Measurements from ENCODE around the gene ADGRG6.

ADGRG6 gene

DNA sequence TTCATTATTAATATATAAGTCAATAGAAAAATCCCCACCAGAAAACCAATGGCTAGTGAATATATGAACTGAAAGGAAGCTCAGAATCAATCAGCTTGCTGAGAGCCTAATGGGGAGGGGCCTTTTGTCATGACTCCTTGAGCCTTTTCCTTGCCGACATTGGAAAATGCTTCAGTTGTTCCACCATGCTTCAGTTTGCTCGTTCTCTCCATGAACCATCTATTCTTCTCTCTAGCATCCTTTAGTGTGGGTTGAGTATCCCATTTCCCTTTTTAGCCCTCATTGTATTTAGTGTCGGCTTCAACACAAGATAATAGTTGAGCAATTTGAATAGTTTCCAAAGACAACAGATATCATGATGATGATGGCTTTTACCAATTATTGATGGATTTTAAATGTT lies 139.9 kb downstream of the ADGRG6 start:
- TF ChIP-seq, protein P1, sequence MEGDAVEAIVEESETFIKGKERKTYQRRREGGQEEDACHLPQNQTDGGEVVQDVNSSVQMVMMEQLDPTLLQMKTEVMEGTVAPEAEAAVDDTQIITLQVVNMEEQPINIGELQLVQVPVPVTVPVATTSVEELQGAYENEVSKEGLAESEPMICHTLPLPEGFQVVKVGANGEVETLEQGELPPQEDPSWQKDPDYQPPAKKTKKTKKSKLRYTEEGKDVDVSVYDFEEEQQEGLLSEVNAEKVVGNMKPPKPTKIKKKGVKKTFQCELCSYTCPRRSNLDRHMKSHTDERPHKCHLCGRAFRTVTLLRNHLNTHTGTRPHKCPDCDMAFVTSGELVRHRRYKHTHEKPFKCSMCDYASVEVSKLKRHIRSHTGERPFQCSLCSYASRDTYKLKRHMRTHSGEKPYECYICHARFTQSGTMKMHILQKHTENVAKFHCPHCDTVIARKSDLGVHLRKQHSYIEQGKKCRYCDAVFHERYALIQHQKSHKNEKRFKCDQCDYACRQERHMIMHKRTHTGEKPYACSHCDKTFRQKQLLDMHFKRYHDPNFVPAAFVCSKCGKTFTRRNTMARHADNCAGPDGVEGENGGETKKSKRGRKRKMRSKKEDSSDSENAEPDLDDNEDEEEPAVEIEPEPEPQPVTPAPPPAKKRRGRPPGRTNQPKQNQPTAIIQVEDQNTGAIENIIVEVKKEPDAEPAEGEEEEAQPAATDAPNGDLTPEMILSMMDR (IDR thresholded peaks at IDR 0.05; ENCODE audit: low read depth, low read length, missing control alignments) = no peak
- H3K4me3 ChIP-seq (replicated peaks; ENCODE audit: low read depth, low read length) = no peak overlapping the region

DNA sequence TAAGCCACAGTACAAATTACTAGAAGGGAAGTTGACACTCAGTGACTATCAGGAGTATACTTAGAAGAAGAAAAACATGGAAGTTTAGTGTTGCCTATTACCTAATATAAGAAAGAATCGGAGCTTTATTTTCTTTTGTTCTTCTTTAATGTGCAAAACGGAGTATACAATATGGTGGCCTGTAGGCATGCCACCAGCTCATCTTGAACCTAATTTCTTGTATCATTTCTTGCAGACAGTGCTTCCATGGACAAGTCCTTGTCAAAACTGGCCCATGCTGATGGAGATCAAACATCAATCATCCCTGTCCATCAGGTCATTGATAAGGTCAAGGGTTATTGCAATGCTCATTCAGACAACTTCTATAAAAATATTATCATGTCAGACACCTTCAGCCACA lies 141.3 kb downstream of the ADGRG6 start:
- H3K4me3 ChIP-seq (replicated peaks; ENCODE audit: low read depth, low read length) = no peak overlapping the region
- TF ChIP-seq, protein P1 (IDR thresholded peaks at IDR 0.05; ENCODE audit: low read depth, low read length, missing control alignments) = no peak
- DNase-seq (ENCODE audit: extremely low read depth, low read depth) = no peak

More for the DNA sequence above, 139.9 kb downstream of the ADGRG6 start:
- DNase-seq (ENCODE audit: extremely low read depth, low read depth) = no peak

DNA sequence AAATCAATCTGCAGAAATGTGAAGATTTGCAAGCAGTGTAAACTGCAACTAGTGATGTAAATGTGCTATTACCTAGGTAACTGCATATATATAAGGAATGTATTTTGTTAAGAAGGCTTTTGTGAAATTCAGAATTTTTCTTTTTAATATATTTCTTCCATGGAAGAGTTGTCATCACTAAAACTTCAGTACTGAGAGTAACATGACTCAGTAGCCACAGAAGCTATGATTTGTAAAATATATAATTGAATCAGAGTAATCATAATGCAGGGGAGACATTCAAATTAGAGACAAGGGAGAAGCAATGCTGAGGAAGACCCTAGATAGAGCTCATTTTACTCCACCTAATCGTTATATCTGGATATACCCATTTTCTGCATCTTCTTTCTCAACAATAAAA lies 141.7 kb downstream of the ADGRG6 start:
- H3K4me3 ChIP-seq (replicated peaks; ENCODE audit: low read depth, low read length) = no peak overlapping the region
- TF ChIP-seq, protein P1 (IDR thresholded peaks at IDR 0.05; ENCODE audit: low read depth, low read length, missing control alignments) = no peak
- DNase-seq (ENCODE audit: extremely low read depth, low read depth) = no peak

DNA sequence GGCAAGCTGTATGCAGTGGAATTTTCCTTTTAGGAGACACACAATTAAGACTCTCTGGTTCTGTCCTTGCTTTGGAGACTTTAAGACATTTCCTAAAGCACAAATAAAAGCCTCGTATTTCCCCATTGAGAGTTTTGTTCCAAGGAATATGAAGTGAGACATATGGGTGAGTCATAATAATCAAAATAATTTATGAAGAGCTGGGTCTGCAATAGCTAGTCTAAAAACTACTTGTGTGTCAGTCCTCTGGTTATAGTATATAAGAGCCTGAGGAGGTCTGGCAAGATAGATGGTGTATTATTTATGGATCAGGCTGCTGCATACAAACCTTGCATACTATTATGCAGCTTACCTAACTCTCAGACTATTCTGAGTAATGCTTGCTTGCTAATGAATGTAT lies 142.6 kb downstream of the ADGRG6 start:
- TF ChIP-seq, protein P1 (IDR thresholded peaks at IDR 0.05; ENCODE audit: low read depth, low read length, missing control alignments) = no peak
- no peak for DNase-seq (ENCODE audit: extremely low read depth, low read depth)

DNA sequence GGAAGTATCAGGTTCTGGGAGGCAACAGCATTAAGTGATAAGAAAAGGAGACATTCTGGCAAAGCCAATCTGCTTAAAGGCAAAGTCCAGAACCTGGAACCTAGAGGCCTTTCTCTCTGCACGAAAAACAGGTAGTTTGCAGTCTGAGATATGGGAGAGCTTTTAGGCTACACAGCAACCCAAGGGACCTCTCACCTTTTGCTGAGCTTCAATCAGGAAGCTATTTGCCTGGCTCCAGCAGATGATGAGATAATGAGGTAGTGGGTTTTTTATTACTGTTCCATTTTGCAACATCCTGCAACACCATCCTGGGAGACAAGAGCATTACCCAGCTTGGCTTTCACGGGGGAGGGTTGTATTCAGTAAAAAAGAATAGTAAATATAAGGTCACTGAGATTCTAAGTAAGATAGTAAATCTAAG lies 143.1 kb downstream of the ADGRG6 start:
- DNase-seq (ENCODE audit: extremely low read depth, low read depth) = no peak
- no peak overlapping the region for H3K4me3 ChIP-seq (replicated peaks; ENCODE audit: low read depth, low read length)
- TF ChIP-seq, protein P1 (IDR thresholded peaks at IDR 0.05; ENCODE audit: low read depth, low read length, missing control alignments) = no peak

More for the DNA sequence above, 142.6 kb downstream of the ADGRG6 start:
- H3K4me3 ChIP-seq (replicated peaks; ENCODE audit: low read depth, low read length) = no peak overlapping the region

DNA sequence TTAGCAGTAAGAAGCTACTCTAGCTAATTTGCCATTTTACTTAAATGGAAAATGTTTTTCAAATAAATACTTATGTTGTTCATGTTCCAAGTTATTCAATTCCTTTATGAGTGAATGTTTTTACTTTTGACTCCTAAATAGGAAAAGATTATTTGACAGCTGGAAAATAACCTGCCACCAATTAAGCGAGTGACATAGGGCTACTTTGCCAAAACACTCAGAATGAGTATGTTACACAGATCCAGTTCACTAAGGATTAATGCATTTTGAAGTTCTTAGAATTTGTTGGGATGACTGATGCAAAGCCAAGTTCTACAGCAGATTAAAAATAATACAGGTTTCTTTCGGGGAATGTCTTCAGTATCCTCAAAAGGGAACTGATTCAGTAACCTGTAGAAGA lies 144.4 kb downstream of the ADGRG6 start:
- DNase-seq (ENCODE audit: extremely low read depth, low read depth) = no peak
- TF ChIP-seq, protein P1 (IDR thresholded peaks at IDR 0.05; ENCODE audit: low read depth, low read length, missing control alignments) = no peak
- no peak overlapping the region for H3K4me3 ChIP-seq (replicated peaks; ENCODE audit: low read depth, low read length)

DNA sequence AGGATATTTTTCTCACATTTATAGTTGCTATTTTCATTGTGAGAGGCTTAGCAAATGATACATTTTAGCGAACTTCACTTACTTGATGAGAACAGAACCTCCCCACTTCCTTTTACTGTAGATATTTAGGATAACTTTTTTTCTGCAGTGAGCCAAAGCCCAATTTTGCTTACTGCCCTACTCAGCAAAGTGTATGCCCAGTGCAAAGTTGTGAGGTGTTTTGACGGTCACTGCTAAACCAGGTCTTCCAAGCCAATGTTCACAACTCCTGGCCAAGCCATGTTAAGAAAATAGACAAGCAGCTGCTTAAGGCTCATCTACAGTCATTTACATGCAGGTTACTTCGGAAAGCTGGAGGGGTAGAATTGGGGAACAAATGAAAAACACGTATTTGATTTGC lies 144.8 kb downstream of the ADGRG6 start:
- H3K4me3 ChIP-seq (replicated peaks; ENCODE audit: low read depth, low read length) = no peak overlapping the region
- no peak for DNase-seq (ENCODE audit: extremely low read depth, low read depth)
- TF ChIP-seq, protein P1 (IDR thresholded peaks at IDR 0.05; ENCODE audit: low read depth, low read length, missing control alignments) = no peak

All from HFF-Myc (cell line).